ENCODE results near the gene NRN1.

GRCh38 chr6:5968817-5969734 lies 37.6 kb downstream of the NRN1 start:
- TF ChIP-seq EZH2phosphoT487 (IDR thresholded peaks at IDR 0.05; ENCODE audit: low read depth) (no peak), CTCF (IDR thresholded peaks at IDR 0.05; ENCODE audit: low read depth, low read length) (no peak)
